Kidney (tissue), 14 donors: ENCODE data around the gene TLE1. TPM values are rescaled to one million over a fixed set of nuclear protein-coding genes. Genes with fewer than 3 reads are reported as not detected.

ENCODE experiments used
- DNase-seq, 5 donors: peaks; one replicate each; pipeline ENCODE4 v3.0.0-alpha.2; 2013 to 2020
- FAIRE-seq: peaks from 2 replicates; lab custom pipeline; 2012; peaks lifted over from hg19 to GRCh38; lab: Jason Lieb, UNC
- H3K27ac ChIP-seq, 2 donors: one replicate each; pipeline ENCODE4 v1.7.0; 2013; ENCODE audit warnings: low read depth in 2 of 2, low read length in 2 of 2, inconsistent platforms in 1 of 2
- H3K27me3 ChIP-seq: one replicate; pipeline ENCODE4 v1.7.1; 2013; ENCODE audit warnings: low read length, inconsistent platforms; ENCODE audit not compliant: control insufficient read depth, insufficient read depth
- H3K36me3 ChIP-seq, 3 donors: one replicate each; pipeline versions ENCODE4 v1.7.0 to v1.7.1; 2013; ENCODE audit warnings: low read length in 3 of 3, control low read depth in 1 of 3, inconsistent platforms in 1 of 3; ENCODE audit not compliant: insufficient read depth in 3 of 3, control insufficient read depth in 2 of 3
- H3K4me1 ChIP-seq, 3 donors: one replicate each; pipeline versions ENCODE4 v1.7.0 to v1.7.1; 2013; ENCODE audit warnings: low read length in 3 of 3, inconsistent platforms in 1 of 3, low read depth in 1 of 3; ENCODE audit not compliant: control insufficient read depth in 2 of 3, insufficient read depth in 2 of 3
- H3K4me3 ChIP-seq, 3 donors: one replicate each; pipeline versions ENCODE4 v1.7.0 to v1.8.1; 2013; ENCODE audit warnings: low read length in 3 of 3, control low read depth in 1 of 3, inconsistent platforms in 1 of 3
- H3K9ac ChIP-seq, 3 donors: one replicate each; pipeline versions ENCODE4 v1.7.0 to v1.7.1; 2013; ENCODE audit warnings: low read length in 3 of 3, control low read depth in 1 of 3, inconsistent platforms in 1 of 3
- H3K9me3 ChIP-seq, 3 donors: one replicate each; pipeline versions ENCODE4 v1.7.0 to v1.7.1; 2013; ENCODE audit warnings: low read length in 3 of 3, control low read depth in 1 of 3, inconsistent platforms in 1 of 3; ENCODE audit not compliant: control insufficient read depth in 2 of 3, insufficient read depth in 1 of 3
- intact Hi-C: fragments of 100-400 bp; cut with DNase I; formaldehyde crosslinking; loops from one replicate; pipeline ENCODE4 v1.11.1; 2022
- polyA plus RNA-seq: library from polyadenylated mRNA; stranded (reverse); fragments of 350-450 nt; fragmentation: Illumina TruSeq; extraction: RNeasy Lipid Tissue Mini Kit (QIAGEN cat#74804); gene quantifications from one replicate; pipeline ENCODE4 v1.2.3, GENCODE V29; 2014; ENCODE audit warnings: low read depth, low replicate concordance; ENCODE audit not compliant: insufficient read depth
- total RNA-seq: library from RNA; stranded (reverse); fragmentation: NEBNext Ultra II Directional; extraction: Animal tissue kit (Norgen Biotek cat#: 25700); gene quantifications from one replicate; pipeline ENCODE4 v1.2.1, GENCODE V29; 2021
- TF ChIP-seq, protein P1 (sequence below): IDR thresholded peaks from 3 replicates; pipeline ENCODE4 v1.5.1; 2012; ENCODE audit warnings: mild to moderate bottlenecking, moderate library complexity, borderline replicate concordance; ENCODE audit not compliant: insufficient read depth; ENCODE audit errors: extremely low read depth
- donor health status: control.
- donor health status: control.
- donor health status: control.
- donor health status: control.
- donor health status: control.
- donor health status: DM: yes; HTN: yes; CAD: no.
- donor health status: Normal renal cell carcinoma (clear cell type).

Gene TLE1
- total and polyA plus RNA-seq, 2 donors from 2014 or later, result 10.8 to 52.5 TPM

DNA sequence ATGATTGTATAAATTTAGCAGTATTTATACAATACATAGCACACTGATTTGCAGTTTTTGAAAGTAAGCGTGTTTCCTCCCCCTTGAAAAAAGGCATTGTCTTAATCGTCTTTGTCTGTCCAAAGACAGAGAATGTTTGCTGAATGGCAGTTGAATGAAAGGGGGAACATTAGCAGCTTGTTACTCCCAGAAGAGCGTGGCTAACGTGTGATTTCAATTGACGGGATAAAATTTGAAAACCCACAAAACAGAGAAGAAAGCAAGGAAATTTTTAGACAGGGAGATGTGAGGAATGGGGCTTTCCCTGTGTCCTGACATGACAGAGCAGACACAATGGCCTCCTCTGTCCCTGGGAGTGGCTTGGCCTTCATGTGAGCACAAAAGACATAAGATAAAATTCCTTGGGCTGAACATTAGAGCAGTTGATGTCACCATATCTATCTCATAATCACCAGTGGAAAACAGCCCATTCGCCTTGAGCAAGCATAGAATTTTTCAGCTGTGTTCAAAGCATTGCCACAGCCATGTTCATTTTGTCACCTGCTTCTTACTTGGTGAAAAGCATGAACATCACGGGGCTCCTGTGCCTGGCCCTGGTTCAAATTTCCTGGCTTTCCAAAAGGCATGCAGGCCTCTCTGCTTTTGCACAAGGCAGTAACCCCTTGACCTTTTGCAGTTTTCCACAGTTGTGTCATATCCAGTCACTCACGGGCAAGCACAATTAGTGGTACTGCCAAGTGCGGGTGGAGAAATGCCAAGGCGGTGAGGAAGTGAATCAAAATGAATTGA, 126.9 kb downstream of the TLE1 start:
- DNase-seq, result peak in 2 of 5 donors; percentile 31 to 92
- TF ChIP-seq, protein P1, sequence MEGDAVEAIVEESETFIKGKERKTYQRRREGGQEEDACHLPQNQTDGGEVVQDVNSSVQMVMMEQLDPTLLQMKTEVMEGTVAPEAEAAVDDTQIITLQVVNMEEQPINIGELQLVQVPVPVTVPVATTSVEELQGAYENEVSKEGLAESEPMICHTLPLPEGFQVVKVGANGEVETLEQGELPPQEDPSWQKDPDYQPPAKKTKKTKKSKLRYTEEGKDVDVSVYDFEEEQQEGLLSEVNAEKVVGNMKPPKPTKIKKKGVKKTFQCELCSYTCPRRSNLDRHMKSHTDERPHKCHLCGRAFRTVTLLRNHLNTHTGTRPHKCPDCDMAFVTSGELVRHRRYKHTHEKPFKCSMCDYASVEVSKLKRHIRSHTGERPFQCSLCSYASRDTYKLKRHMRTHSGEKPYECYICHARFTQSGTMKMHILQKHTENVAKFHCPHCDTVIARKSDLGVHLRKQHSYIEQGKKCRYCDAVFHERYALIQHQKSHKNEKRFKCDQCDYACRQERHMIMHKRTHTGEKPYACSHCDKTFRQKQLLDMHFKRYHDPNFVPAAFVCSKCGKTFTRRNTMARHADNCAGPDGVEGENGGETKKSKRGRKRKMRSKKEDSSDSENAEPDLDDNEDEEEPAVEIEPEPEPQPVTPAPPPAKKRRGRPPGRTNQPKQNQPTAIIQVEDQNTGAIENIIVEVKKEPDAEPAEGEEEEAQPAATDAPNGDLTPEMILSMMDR, result no peak
- H3K27me3 ChIP-seq, result no peaks in the 10 kb centered on the region
- H3K4me1 ChIP-seq, result peaks cover 0 to 10% (median 5%) of the 10 kb centered on the region in 3 donors
- no peaks in the 10 kb centered on the region for H3K9me3 ChIP-seq
- FAIRE-seq, result no peak
- no peaks in the 10 kb centered on the region for H3K36me3 ChIP-seq
- H3K27ac ChIP-seq, result peak overlapping the region; percentile 52 to 67
- intact Hi-C loops, result no loop called here
- no peak overlapping the region for H3K4me3 ChIP-seq
- no peak overlapping the region for H3K9ac ChIP-seq

DNA sequence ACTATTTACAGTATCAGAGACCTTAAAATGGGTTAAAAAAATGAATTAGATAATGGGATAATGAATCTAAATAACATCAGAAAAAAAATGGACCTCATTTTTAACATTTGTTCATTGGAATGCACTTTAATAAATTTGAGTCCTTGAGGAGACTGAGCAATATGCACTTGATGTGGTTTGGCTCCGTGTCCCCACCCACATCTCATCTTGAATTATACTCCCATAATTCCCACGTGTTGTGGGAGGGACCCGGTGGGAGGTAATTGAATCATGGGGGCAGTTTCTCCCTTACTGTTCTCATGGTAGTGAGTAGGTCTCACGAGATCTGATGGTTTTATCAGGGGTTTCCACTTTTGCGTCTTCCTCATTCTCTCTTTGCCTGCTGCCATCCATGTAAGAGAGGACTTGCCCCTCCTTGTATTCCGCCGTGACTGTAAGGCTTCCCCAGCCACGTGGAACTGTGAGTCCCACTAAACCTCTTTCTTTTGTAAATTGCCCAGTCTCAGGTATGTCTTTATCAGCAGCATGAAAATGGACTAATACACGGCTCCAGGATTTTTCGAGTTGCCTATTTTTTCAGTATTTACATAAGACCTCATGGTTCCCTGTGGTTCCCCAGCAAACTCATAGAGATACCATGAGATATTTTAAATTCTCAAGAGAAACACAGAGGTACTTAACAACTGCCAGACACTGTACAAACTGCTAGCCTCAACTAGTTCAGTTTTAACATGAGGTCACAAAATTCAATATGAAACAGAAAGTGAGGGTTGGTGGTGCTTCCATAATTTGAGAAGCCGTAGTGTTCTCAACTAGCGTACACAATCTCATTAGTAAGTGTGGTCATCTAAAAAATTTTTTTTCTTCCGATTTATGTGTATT, 128.3 kb downstream of the TLE1 start:
- H3K36me3 ChIP-seq, result no peaks in the 10 kb centered on the region
- no peaks in the 10 kb centered on the region for H3K27me3 ChIP-seq
- TF ChIP-seq, protein P1, result no peak
- DNase-seq (no peak), FAIRE-seq (no peak)
- intact Hi-C loops, result no loop called here
- H3K9ac ChIP-seq, result no peak overlapping the region
- no peaks in the 10 kb centered on the region for H3K9me3 ChIP-seq
- H3K27ac ChIP-seq, result no peak overlapping the region
- H3K4me3 ChIP-seq, result no peak overlapping the region
- H3K4me1 ChIP-seq, result peaks cover 0 to 10% (median 5%) of the 10 kb centered on the region in 3 donors

DNA sequence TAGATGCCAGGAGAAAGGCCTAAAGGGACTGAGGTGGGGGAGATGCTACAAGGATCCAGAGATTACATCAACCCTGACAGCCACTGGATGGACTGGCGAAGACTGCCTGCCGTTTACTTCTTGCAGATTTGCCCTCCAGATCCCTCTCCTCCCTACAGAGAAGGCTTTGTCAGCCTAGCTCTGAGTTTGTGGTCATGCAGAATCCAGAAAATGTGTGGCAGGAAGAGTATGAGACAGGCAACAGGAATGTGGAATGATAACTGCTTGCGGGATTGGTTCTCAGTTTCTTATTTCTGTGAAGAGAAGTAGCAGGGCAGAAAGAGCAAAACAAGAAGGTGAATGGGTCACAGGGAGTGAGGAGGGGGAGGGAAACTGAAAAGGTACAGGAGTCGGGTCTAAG, 129.6 kb downstream of the TLE1 start:
- H3K27ac ChIP-seq, result no peak overlapping the region
- H3K9ac ChIP-seq, result no peak overlapping the region
- intact Hi-C loops, result no loop called here
- no peak overlapping the region for H3K4me3 ChIP-seq
- no peaks in the 10 kb centered on the region for H3K9me3 ChIP-seq
- no peaks in the 10 kb centered on the region for H3K36me3 ChIP-seq
- no peak for FAIRE-seq
- DNase-seq, result peak in 1 of 5 donors; percentile 45
- H3K4me1 ChIP-seq, result peaks cover 0 to 10% (median 5%) of the 10 kb centered on the region in 3 donors
- TF ChIP-seq, protein P1, result no peak
- H3K27me3 ChIP-seq, result no peaks in the 10 kb centered on the region
